HepG2 (cell line): Measurements from ENCODE around the gene ADGRL3. TPM values are rescaled to one million over a fixed set of nuclear protein-coding genes. Genes with fewer than 3 reads are reported as not detected.

Experiments
- ATAC-seq: fragments of 200-7000 bp; cut with Tn5 transposase; 3 replicates; pipeline ENCODE4 v1.9.1; 2020; ENCODE audit warnings: mild to moderate bottlenecking, moderate library complexity
- BruUV-seq: library from RNA; stranded (reverse); fragments of 400-500 nt; replicated peaks from 2 replicates; lab custom pipeline; 2021; lab: Mats Ljungman, UMichigan
- CTCF ChIA-PET: fragments of 300-600 bp; formaldehyde crosslinking; extraction: SDS; loops from one replicate; lab custom pipeline; 2021; ENCODE audit warnings: low total read pairs, inconsistent platforms, low intra/inter-chr PET ratio; lab: Yijun Ruan, JAX
- POLR2A ChIA-PET: fragments of 350-600 bp; sonication (Branson Sonifier 250); formaldehyde crosslinking; loops from one replicate; lab custom pipeline; 2020; ENCODE audit warnings: antibody characterized with exemption, inconsistent platforms; lab: Yijun Ruan, JAX
- DNase-seq: peaks from one replicate; pipeline ENCODE4 v3.0.0-alpha.2; 2015; ENCODE audit warnings: low spot score
- FAIRE-seq: peaks from 3 replicates; lab custom pipeline; 2011; peaks lifted over from hg19 to GRCh38; lab: Jason Lieb, UNC
- H2AFZ ChIP-seq: one replicate; pipeline ENCODE4 v1.6.1; 2011; ENCODE audit warnings: low read length, inconsistent platforms
- H3K27ac ChIP-seq: fragments of 300-600 bp; 3 replicates; pipeline ENCODE4 v1.8.0; 2011; ENCODE audit warnings: mixed run types, mild to moderate bottlenecking, mixed read lengths, low read length, inconsistent platforms; ENCODE audit not compliant: insufficient read depth; ENCODE audit errors: extremely low read length
- H3K27me3 ChIP-seq, 2 experiments: fragments of 200-600 bp in 1 of 2; 2 replicates in 1 of 2; 3 replicates in 1 of 2; pipeline versions ENCODE4 v1.6.0 to v1.8.0; 2011; ENCODE audit warnings: low read length in 2 of 2, mild to moderate bottlenecking in 2 of 2, moderate library complexity in 2 of 2, inconsistent platforms in 1 of 2; ENCODE audit not compliant: insufficient read depth in 2 of 2, control insufficient read depth in 1 of 2
- H3K36me3 ChIP-seq, 2 experiments: fragments of 200-600 bp in 1 of 2; replicated peaks in 1 of 2; 2 replicates in 1 of 2; 3 replicates in 1 of 2; pipeline versions ENCODE4 v1.5.1 to v1.8.0; 2011; ENCODE audit warnings: low read length in 2 of 2, inconsistent platforms in 1 of 2; ENCODE audit not compliant: insufficient read depth in 2 of 2, control insufficient read depth in 1 of 2
- H3K4me1 ChIP-seq: 2 replicates; pipeline ENCODE4 v1.5.1; 2012; ENCODE audit warnings: low read length, inconsistent platforms; ENCODE audit not compliant: insufficient read depth
- H3K4me2 ChIP-seq: 2 replicates; pipeline ENCODE4 v1.6.0; 2011; ENCODE audit warnings: low read depth, low read length, inconsistent platforms
- H3K4me3 ChIP-seq, 3 experiments: fragments of 200-600 bp in 1 of 3; sonication (generic), shearing (Covaris generic) in 1 of 3; replicated peaks in 1 of 3; 2 replicates each; pipeline ENCODE4 v1.5.1; 2011 to 2016; ENCODE audit warnings: low read length in 3 of 3, inconsistent platforms in 2 of 3, low read depth in 2 of 3, mild to moderate bottlenecking in 2 of 3, control low read depth in 1 of 3, mixed read lengths in 1 of 3; ENCODE audit not compliant: insufficient read depth in 1 of 3
- H3K79me2 ChIP-seq: one replicate; pipeline ENCODE4 v1.6.1; 2011; ENCODE audit warnings: low read length, inconsistent platforms; ENCODE audit not compliant: insufficient read depth
- H3K9ac ChIP-seq: 2 replicates; pipeline ENCODE4 v1.6.0; 2011; ENCODE audit warnings: mild to moderate bottlenecking, low read depth, low read length, inconsistent platforms; ENCODE audit not compliant: insufficient read depth
- H3K9me3 ChIP-seq: 2 replicates; pipeline ENCODE4 v1.5.1; 2012; ENCODE audit warnings: mild to moderate bottlenecking, low read length
- H4K20me1 ChIP-seq: 2 replicates; pipeline ENCODE4 v1.6.0; 2011; ENCODE audit warnings: inconsistent platforms, mild to moderate bottlenecking, low read length, moderate library complexity; ENCODE audit not compliant: insufficient read depth
- ARID2 ChIP-seq: sonication (generic); formaldehyde crosslinking; IDR thresholded peaks from 2 replicates; pipeline ENCODE4 v1.8.1; 2022; ENCODE audit warnings: mild to moderate bottlenecking, missing genetic modification reagents, borderline replicate concordance
- HOXA3 ChIP-seq: sonication (generic); formaldehyde crosslinking; IDR thresholded peaks from 2 replicates; pipeline ENCODE4 v1.5.0; 2020; ENCODE audit warnings: missing genetic modification reagents
- MED8 ChIP-seq: sonication (generic); formaldehyde crosslinking; IDR thresholded peaks from 2 replicates; pipeline ENCODE4 v1.8.1; 2023; ENCODE audit warnings: mild to moderate bottlenecking, missing genetic modification reagents; ENCODE audit not compliant: insufficient replicate concordance
- PHB2 ChIP-seq: fragments of 450-650 bp; IDR thresholded peaks from 2 replicates; pipeline ENCODE4 v1.6.1; 2018; ENCODE audit not compliant: partially characterized antibody
- RFXAP ChIP-seq: sonication (generic); formaldehyde crosslinking; IDR thresholded peaks from 2 replicates; pipeline ENCODE4 v1.4.0; 2020; ENCODE audit warnings: missing genetic modification reagents, borderline replicate concordance
- ZBTB3 ChIP-seq: sonication (generic); formaldehyde crosslinking; IDR thresholded peaks from 2 replicates; pipeline ENCODE4 v1.4.0; 2020; ENCODE audit warnings: low read depth, mild to moderate bottlenecking, moderate library complexity, missing genetic modification reagents, borderline replicate concordance
- ZMYM3 ChIP-seq: sonication (generic); formaldehyde crosslinking; IDR thresholded peaks from 2 replicates; pipeline ENCODE4 v1.5.1; 2020; ENCODE audit warnings: mild to moderate bottlenecking, missing genetic modification reagents
- ZNF326 ChIP-seq: sonication (generic); formaldehyde crosslinking; IDR thresholded peaks from 2 replicates; pipeline ENCODE4 v1.4.0; 2020; ENCODE audit warnings: missing genetic modification reagents, borderline replicate concordance
- ZNF430 ChIP-seq: sonication (generic); formaldehyde crosslinking; IDR thresholded peaks from 2 replicates; pipeline ENCODE4 v1.9.0; 2021; ENCODE audit warnings: mild to moderate bottlenecking, missing genetic modification reagents
- WGBS: methylation state at CpG from one replicate; pipeline ENCODE4 v1.1.6; 2017; ENCODE audit warnings: low lambda C conversion rate; 5-methylcytosine and 5-hydroxymethylcytosine counted together
- in situ Hi-C: cut with HindIII; loops from 2 replicates; pipeline ENCODE4 v1.10.0; 2017; ENCODE audit warnings: low pct_unique_long_range_greater_than_20kb; ENCODE audit not compliant: extremely low pct_ligation_motif_present
- intact Hi-C: fragments of 100-400 bp; cut with micrococcal nuclease; formaldehyde crosslinking; loops from one replicate; pipeline ENCODE4 v1.10.0; 2022; ENCODE audit not compliant: unreplicated experiment
- polyA plus RNA-seq, 8 experiments: library from polyadenylated mRNA; depleted of rRNA in 3 of 8; stranded (reverse) in 7 of 8; unstranded in 1 of 8; fragments of >200 nt; fragmentation: Illumina TruSeq in 4 of 8; extraction: Trizol in 4 of 8; gene quantifications; 2 replicates each; pipeline versions ENCODE4 v1.2.1 to v1.2.3, GENCODE V29; 2011 to 2016; ENCODE audit warnings: low read depth in 4 of 8, missing spikeins in 1 of 8, mixed read lengths in 1 of 8; ENCODE audit not compliant: insufficient read depth in 1 of 8
- total RNA-seq, 5 experiments: library from RNA; depleted of rRNA; stranded (reverse); fragments of >200 nt; fragmentation: Illumina TruSeq; extraction: Trizol; gene quantifications; 2 replicates each; pipeline ENCODE4 v1.2.3, GENCODE V29; 2016; ENCODE audit warnings: low read depth in 1 of 5
- TF ChIP-seq, protein P1 (sequence below): sonication (generic); formaldehyde crosslinking; IDR thresholded peaks from 2 replicates; pipeline ENCODE4 v1.9.0; 2022; ENCODE audit warnings: missing genetic modification reagents, mild to moderate bottlenecking, borderline replicate concordance
- TF ChIP-seq, protein P2 (sequence below): sonication (generic); formaldehyde crosslinking; conservative IDR thresholded peaks from 2 replicates; pipeline ENCODE4 v1.8.0; 2022; ENCODE audit warnings: low read depth, missing genetic modification reagents

Gene ADGRL3
- total and polyA plus RNA-seq, 2 of the 13 experiments (the other 11 are each of a cell fraction or from before 2014, with no cell fraction given): 0.04 to 0.05 TPM

DNA sequence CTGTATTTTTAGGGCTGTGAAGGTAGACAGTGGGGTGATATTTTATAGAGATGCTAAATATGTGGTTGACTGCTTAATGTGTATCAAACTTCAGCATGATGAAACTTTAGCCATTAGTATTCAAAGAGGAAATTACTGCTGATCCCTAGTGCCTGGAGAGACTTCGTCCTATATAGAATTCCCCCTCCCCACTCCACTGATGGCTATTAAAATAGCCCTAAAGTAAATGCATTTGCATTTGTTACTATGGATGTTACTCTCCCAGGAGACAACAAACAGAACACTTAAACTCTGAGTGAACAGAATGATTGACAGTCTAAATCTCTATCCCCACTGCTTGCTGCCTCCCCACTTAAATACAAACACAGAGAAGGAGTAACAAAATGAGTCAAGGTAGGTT, 39.1 kb downstream of the ADGRL3 start:
- Histone ChIP-seq H3K9me3 (no peaks in the 10 kb centered on the region), H3K27ac (no peak overlapping the region), H3K4me2 (no peak overlapping the region), H3K4me1 (no peaks in the 10 kb centered on the region), H3K36me3 (no peaks in the 10 kb centered on the region), H3K9ac (no peak overlapping the region), H3K4me3 (no peak overlapping the region), H3K79me2 (no peaks in the 10 kb centered on the region), H2AFZ (no peak overlapping the region), H4K20me1 (no peaks in the 10 kb centered on the region), H3K27me3 (no peaks in the 10 kb centered on the region)
- FAIRE-seq (no peak), ATAC-seq (no peak), DNase-seq (no peak)
- intact Hi-C loops: no loop called here
- POLR2A ChIA-PET: no interaction called here
- CTCF ChIA-PET: no interaction called here
- in situ Hi-C loops: no loop called here
- 9% methylated on average over 1 of the region's 1 CpG for WGBS
- no TSS peak for BruUV-seq
- TF ChIP-seq ZNF430 (CRISPR knock-in tag) (no peak), MED8 (no peak), PHB2 (no peak), ZNF326 (no peak), ZMYM3 (CRISPR knock-in tag) (no peak), RFXAP (CRISPR knock-in tag) (no peak), ARID2 (CRISPR knock-in tag) (no peak), HOXA3 (CRISPR knock-in tag) (no peak), ZBTB3 (CRISPR knock-in tag) (no peak)
- TF ChIP-seq, protein P1, sequence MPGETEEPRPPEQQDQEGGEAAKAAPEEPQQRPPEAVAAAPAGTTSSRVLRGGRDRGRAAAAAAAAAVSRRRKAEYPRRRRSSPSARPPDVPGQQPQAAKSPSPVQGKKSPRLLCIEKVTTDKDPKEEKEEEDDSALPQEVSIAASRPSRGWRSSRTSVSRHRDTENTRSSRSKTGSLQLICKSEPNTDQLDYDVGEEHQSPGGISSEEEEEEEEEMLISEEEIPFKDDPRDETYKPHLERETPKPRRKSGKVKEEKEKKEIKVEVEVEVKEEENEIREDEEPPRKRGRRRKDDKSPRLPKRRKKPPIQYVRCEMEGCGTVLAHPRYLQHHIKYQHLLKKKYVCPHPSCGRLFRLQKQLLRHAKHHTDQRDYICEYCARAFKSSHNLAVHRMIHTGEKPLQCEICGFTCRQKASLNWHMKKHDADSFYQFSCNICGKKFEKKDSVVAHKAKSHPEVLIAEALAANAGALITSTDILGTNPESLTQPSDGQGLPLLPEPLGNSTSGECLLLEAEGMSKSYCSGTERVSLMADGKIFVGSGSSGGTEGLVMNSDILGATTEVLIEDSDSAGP (CRISPR knock-in tag): no peak
- TF ChIP-seq, protein P2, sequence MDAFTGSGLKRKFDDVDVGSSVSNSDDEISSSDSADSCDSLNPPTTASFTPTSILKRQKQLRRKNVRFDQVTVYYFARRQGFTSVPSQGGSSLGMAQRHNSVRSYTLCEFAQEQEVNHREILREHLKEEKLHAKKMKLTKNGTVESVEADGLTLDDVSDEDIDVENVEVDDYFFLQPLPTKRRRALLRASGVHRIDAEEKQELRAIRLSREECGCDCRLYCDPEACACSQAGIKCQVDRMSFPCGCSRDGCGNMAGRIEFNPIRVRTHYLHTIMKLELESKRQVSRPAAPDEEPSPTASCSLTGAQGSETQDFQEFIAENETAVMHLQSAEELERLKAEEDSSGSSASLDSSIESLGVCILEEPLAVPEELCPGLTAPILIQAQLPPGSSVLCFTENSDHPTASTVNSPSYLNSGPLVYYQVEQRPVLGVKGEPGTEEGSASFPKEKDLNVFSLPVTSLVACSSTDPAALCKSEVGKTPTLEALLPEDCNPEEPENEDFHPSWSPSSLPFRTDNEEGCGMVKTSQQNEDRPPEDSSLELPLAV: no peak
